CD4-positive, alpha-beta T cell treated with Interleukin-1 beta for 1 hour (primary cell): ENCODE results near the gene OR2D2.
"Not testable (repeated sequence)": the region's sequence is repeated elsewhere in the genome, so short reads cannot be mapped to it uniquely, and the experiment has no call there.

Experiments used
- DNase-seq, 2 donors: peaks; one replicate each; pipeline ENCODE4 v3.0.0-alpha.2; 2020 to 2022

Gene OR2D2

GRCh38 chr11:6876914-6877313 is 15.4 kb downstream of the OR2D2 start:
- no peak for DNase-seq

GRCh38 chr11:6876325-6876724 is 16.0 kb downstream of the OR2D2 start, which contains the start of gene OR10A4:
Gene OR10A4, plus strand, starts transcription at chr11:6876625. Its CDS starts 23 bp downstream, at chr11:6876648.
- DNase-seq: no peak

GRCh38 chr11:6875761-6876160 is 16.5 kb downstream of the OR2D2 start:
- DNase-seq: no peak

- DNase-seq: no peak
Measured at GRCh38 chr11:6871278-6871677, 21.0 kb downstream of the OR2D2 start.

GRCh38 chr11:6864438-6864837 is 27.9 kb downstream of the OR2D2 start:
- no peak for DNase-seq

GRCh38 chr11:6862961-6863360 is 29.3 kb downstream of the OR2D2 start, which contains the start of gene OR10A2:
Gene OR10A2, plus strand, starts transcription at chr11:6863057. Its CDS starts 6,698 bp downstream, at chr11:6869755.
- no peak for DNase-seq

- DNase-seq: no peak
Measured at GRCh38 chr11:6856871-6857270, 35.4 kb downstream of the OR2D2 start.

GRCh38 chr11:6855971-6856541 is 36.2 kb downstream of the OR2D2 start:
- DNase-seq: no peak

GRCh38 chr11:6854801-6855200 is 37.5 kb downstream of the OR2D2 start:
- DNase-seq: not testable (repeated sequence)

GRCh38 chr11:6850526-6850925 is 41.8 kb downstream of the OR2D2 start:
- no peak for DNase-seq

GRCh38 chr11:6845383-6845782 is 46.9 kb downstream of the OR2D2 start, which contains the start of gene OR10A5:
Gene OR10A5, plus strand, starts transcription at chr11:6845683. Its CDS starts 0 bp downstream, at chr11:6845683.
- DNase-seq: no peak

GRCh38 chr11:6844356-6844755 is 47.9 kb downstream of the OR2D2 start:
- no peak for DNase-seq

- no peak for DNase-seq
Measured at GRCh38 chr11:6843670-6844069, 48.6 kb downstream of the OR2D2 start.

GRCh38 chr11:6841694-6842093 is 50.6 kb downstream of the OR2D2 start:
- DNase-seq: no peak
